ENCODE data around the gene LACTBL1.
"Not testable (repeated sequence)": the region's sequence is repeated elsewhere in the genome, so short reads cannot be mapped to it uniquely, and the experiment has no call there.

LACTBL1 gene

GRCh38 chr1:22953057-22953739 is 19.5 kb downstream of the LACTBL1 start:
- TF ChIP-seq, protein P1, sequence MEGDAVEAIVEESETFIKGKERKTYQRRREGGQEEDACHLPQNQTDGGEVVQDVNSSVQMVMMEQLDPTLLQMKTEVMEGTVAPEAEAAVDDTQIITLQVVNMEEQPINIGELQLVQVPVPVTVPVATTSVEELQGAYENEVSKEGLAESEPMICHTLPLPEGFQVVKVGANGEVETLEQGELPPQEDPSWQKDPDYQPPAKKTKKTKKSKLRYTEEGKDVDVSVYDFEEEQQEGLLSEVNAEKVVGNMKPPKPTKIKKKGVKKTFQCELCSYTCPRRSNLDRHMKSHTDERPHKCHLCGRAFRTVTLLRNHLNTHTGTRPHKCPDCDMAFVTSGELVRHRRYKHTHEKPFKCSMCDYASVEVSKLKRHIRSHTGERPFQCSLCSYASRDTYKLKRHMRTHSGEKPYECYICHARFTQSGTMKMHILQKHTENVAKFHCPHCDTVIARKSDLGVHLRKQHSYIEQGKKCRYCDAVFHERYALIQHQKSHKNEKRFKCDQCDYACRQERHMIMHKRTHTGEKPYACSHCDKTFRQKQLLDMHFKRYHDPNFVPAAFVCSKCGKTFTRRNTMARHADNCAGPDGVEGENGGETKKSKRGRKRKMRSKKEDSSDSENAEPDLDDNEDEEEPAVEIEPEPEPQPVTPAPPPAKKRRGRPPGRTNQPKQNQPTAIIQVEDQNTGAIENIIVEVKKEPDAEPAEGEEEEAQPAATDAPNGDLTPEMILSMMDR (IDR thresholded peaks at IDR 0.05; ENCODE audit: extremely low read depth, insufficient read depth, missing control alignments): no peak
- no peak for DNase-seq (ENCODE audit: low spot score)
- in situ Hi-C loops (cut with MboI; ENCODE audit: low pct_unique_long_range_greater_than_20kb, low sequenced_read_pairs, unreplicated experiment): no loop called here

DNA sequence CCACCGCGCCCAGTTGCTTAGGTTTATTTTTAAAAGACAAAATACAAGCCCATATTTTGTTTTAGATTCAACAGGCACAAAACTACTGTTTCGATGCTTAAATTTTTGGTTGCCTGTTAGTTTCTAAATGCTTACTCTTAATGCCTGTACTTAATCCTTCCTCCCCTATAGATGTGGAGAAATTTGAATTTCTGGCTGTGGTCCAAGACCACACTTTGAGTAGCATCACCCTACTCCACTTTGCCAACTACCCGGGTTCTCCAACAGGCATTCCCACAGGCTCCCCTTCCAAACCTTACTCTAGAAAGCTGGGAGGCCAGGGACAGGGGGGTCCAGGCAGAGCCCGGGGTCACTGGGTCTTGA is 20.0 kb downstream of the LACTBL1 start:
- in situ Hi-C loops (cut with MboI; ENCODE audit: low pct_unique_long_range_greater_than_20kb, low sequenced_read_pairs, unreplicated experiment): no loop called here
- no peak for DNase-seq (ENCODE audit: low spot score)
- TF ChIP-seq, protein P1 (IDR thresholded peaks at IDR 0.05; ENCODE audit: extremely low read depth, insufficient read depth, missing control alignments): no peak

GRCh38 chr1:22951796-22952195 is 20.9 kb downstream of the LACTBL1 start:
- TF ChIP-seq, protein P1 (IDR thresholded peaks at IDR 0.05; ENCODE audit: extremely low read depth, insufficient read depth, missing control alignments): no peak
- DNase-seq (ENCODE audit: low spot score): no peak
- in situ Hi-C loops (cut with MboI; ENCODE audit: low pct_unique_long_range_greater_than_20kb, low sequenced_read_pairs, unreplicated experiment): no loop called here

GRCh38 chr1:22949822-22950331 is 22.8 kb downstream of the LACTBL1 start:
- in situ Hi-C loops (cut with MboI; ENCODE audit: low pct_unique_long_range_greater_than_20kb, low sequenced_read_pairs, unreplicated experiment): no loop called here
- TF ChIP-seq, protein P1 (IDR thresholded peaks at IDR 0.05; ENCODE audit: extremely low read depth, insufficient read depth, missing control alignments): no peak
- no peak for DNase-seq (ENCODE audit: low spot score)

- in situ Hi-C loops (cut with MboI; ENCODE audit: low pct_unique_long_range_greater_than_20kb, low sequenced_read_pairs, unreplicated experiment); DNase-seq (ENCODE audit: low spot score): not testable (repeated sequence)
Observed at GRCh38 chr1:22945171-22945570, 27.5 kb downstream of the LACTBL1 start.

- no peak for DNase-seq (ENCODE audit: low spot score)
- TF ChIP-seq, protein P1 (IDR thresholded peaks at IDR 0.05; ENCODE audit: extremely low read depth, insufficient read depth, missing control alignments): no peak
- in situ Hi-C loops (cut with MboI; ENCODE audit: low pct_unique_long_range_greater_than_20kb, low sequenced_read_pairs, unreplicated experiment): no loop called here
Observed at GRCh38 chr1:22944346-22945055, 28.2 kb downstream of the LACTBL1 start.

DNA sequence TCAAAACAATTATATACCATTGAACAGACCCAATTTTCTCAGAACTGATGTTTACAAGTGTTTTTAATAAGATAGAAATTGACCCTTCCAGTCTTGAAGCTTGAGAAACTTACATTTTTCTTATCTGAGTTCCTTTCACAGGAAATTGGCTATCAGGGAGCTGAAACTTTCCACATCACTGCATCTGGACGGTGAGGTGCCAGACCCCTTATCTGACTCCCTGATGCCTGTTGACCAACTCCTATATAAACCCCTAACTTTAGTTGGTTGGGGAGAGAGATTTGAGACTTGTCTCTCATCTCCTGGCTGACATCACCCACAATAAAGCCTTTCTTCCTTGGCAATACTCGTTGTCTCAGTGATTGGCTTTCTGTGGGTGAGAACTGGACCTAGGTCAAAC is 31.4 kb downstream of the LACTBL1 start:
- no peak for DNase-seq (ENCODE audit: low spot score)
- in situ Hi-C loops (cut with MboI; ENCODE audit: low pct_unique_long_range_greater_than_20kb, low sequenced_read_pairs, unreplicated experiment): no loop called here
- TF ChIP-seq, protein P1 (IDR thresholded peaks at IDR 0.05; ENCODE audit: extremely low read depth, insufficient read depth, missing control alignments): no peak

Measured in GM13977 (cell line).